ENCODE results near the gene ETV1. TPM values are rescaled to one million over a fixed set of nuclear protein-coding genes. Genes with fewer than 3 reads are reported as not detected.

ETV1 gene
- total and polyA plus RNA-seq, 9 of the 15 experiments (the other 6 are each of a cell fraction or from before 2014, with no cell fraction given): 7.2 to 27.4 (median 14.0) TPM

- ChIA-PET CTCF (ENCODE audit: low intra/inter-chr PET ratio) (no interaction called here), POLR2A (no interaction called here)
- in situ Hi-C loops (cut with MboI) (no loop called here), intact Hi-C loops (cut with micrococcal nuclease) (no loop called here)
- FAIRE-seq: no peak
- no peak for ATAC-seq
- DNase-seq (ENCODE audit: extremely low read depth in 1 of 4, low spot score in 3 of 4): no peak
- Histone ChIP-seq H3K79me2 (ENCODE audit: control insufficient read depth, insufficient read depth, low read length) (no peaks in the 10 kb centered on the region), H3K4me1 (replicated peaks in 1 of 2; ENCODE audit: control insufficient read depth in 2 of 2, insufficient read depth in 2 of 2, low read length in 2 of 2) (no peaks in the 10 kb centered on the region; a peak in 1 of 5 replicates), H2AFZ (ENCODE audit: low read depth, low read length) (no peak overlapping the region), H3K27ac (ENCODE audit: extremely low read depth, low read depth, low read length) (no peak overlapping the region), H3K27me3 (ENCODE audit: control insufficient read depth in 2 of 2, insufficient read depth in 2 of 2, low read length in 2 of 2) (no peaks in the 10 kb centered on the region), H3K9me3 (replicated peaks; ENCODE audit: control insufficient read depth, insufficient read depth, low read depth, low read length) (no peaks in the 10 kb centered on the region), H3K36me3 (ENCODE audit: control insufficient read depth, insufficient read depth, low read length) (no peaks in the 10 kb centered on the region), H3K4me3 (no peak overlapping the region), H3K4me2 (ENCODE audit: insufficient read depth, low read length) (no peak overlapping the region), H3K9me1 (ENCODE audit: control insufficient read depth, insufficient read depth, low read length) (no peaks in the 10 kb centered on the region), H4K20me1 (replicated peaks; ENCODE audit: control insufficient read depth, insufficient read depth, low read length) (no peaks in the 10 kb centered on the region), H3K9ac (ENCODE audit: insufficient read depth in 1 of 2, low read depth in 2 of 2, low read length in 2 of 2) (no peak overlapping the region)
- BruUV-seq (replicated peaks): no TSS peak
- WGBS (ENCODE audit: insufficient coverage, low coverage, missing lambda C conversion rate): 75% methylated on average over 3 of the region's 3 CpGs
- TF ChIP-seq AFF1 (IDR thresholded peaks at IDR 0.05; ENCODE audit: low read depth in 1 of 2, partially characterized antibody in 2 of 2) (no peak), ZNF445 (CRISPR knock-in tag; IDR thresholded peaks at IDR 0.05; ENCODE audit: low read depth) (no peak), TEAD2 (tag; IDR thresholded peaks at IDR 0.05) (no peak)
Observed at GRCh38 chr7:13953368-13953767, 36.1 kb downstream of the ETV1 start.
